ENCODE measurements around the gene BBS5.

Gene BBS5

GRCh38 chr2:169476459-169476858 lies 2.8 kb upstream of the BBS5 start:
- Histone ChIP-seq H3K9ac (ENCODE audit: low read length) (no peak overlapping the region), H3K4me3 (ENCODE audit: low read depth, low read length, poor library complexity, severe bottlenecking) (no peak overlapping the region), H3K4me2 (ENCODE audit: low read length) (no peak overlapping the region), H4K20me1 (ENCODE audit: insufficient read depth, low read length) (no peaks in the 10 kb centered on the region), H3K79me2 (ENCODE audit: insufficient read depth, low read length) (no peaks in the 10 kb centered on the region), H3K9me3 (ENCODE audit: low read length) (no peaks in the 10 kb centered on the region), H3F3A (ENCODE audit: insufficient read depth, low read length) (no peaks in the 10 kb centered on the region), H3K27me3 (ENCODE audit: insufficient read depth, low read length) (no peaks in the 10 kb centered on the region), H2AFZ (ENCODE audit: low read length) (no peak overlapping the region), H3K4me1 (ENCODE audit: insufficient read depth, low read length, severe bottlenecking) (peaks cover 12% of the 10 kb centered on the region), H3K27ac (ENCODE audit: low read depth, low read length, poor library complexity, severe bottlenecking) (no peak overlapping the region), H3K36me3 (ENCODE audit: insufficient read depth, low read length) (no peaks in the 10 kb centered on the region), H3K9me2 (ENCODE audit: low read depth, low read length) (no peaks in the 10 kb centered on the region)
- TF ChIP-seq EZH2 (IDR thresholded peaks at IDR 0.05; ENCODE audit: borderline replicate concordance, low read length): no peak
- TF ChIP-seq CTCF (IDR thresholded peaks at IDR 0.05; ENCODE audit: low read length): no peak

GRCh38 chr2:169478339-169478738 lies 955 bp upstream of the BBS5 start:
- no peak for TF ChIP-seq EZH2 (IDR thresholded peaks at IDR 0.05; ENCODE audit: borderline replicate concordance, low read length)
- Histone ChIP-seq H3K4me2 (ENCODE audit: low read length) (no peak overlapping the region), H3K4me3 (ENCODE audit: low read depth, low read length, poor library complexity, severe bottlenecking) (no peak overlapping the region), H3K79me2 (ENCODE audit: insufficient read depth, low read length) (no peaks in the 10 kb centered on the region), H3K9ac (ENCODE audit: low read length) (no peak overlapping the region), H4K20me1 (ENCODE audit: insufficient read depth, low read length) (no peaks in the 10 kb centered on the region), H2AFZ (ENCODE audit: low read length) (no peak overlapping the region), H3K27me3 (ENCODE audit: insufficient read depth, low read length) (no peaks in the 10 kb centered on the region), H3K27ac (ENCODE audit: low read depth, low read length, poor library complexity, severe bottlenecking) (no peak overlapping the region), H3K36me3 (ENCODE audit: insufficient read depth, low read length) (no peaks in the 10 kb centered on the region), H3F3A (ENCODE audit: insufficient read depth, low read length) (no peaks in the 10 kb centered on the region), H3K9me2 (ENCODE audit: low read depth, low read length) (no peaks in the 10 kb centered on the region), H3K9me3 (ENCODE audit: low read length) (no peaks in the 10 kb centered on the region), H3K4me1 (ENCODE audit: insufficient read depth, low read length, severe bottlenecking) (peaks cover 12% of the 10 kb centered on the region)

GRCh38 chr2:169478745-169479256 lies 493 bp upstream of the BBS5 start:
- no peaks in the 10 kb centered on the region for H3K36me3 ChIP-seq (ENCODE audit: insufficient read depth, low read length)
- H3K9me2 ChIP-seq (ENCODE audit: low read depth, low read length): no peaks in the 10 kb centered on the region
- H3F3A ChIP-seq (ENCODE audit: insufficient read depth, low read length): no peaks in the 10 kb centered on the region
- peak overlapping the region; percentile 65 for H3K9ac ChIP-seq (ENCODE audit: low read length)
- peaks cover 12% of the 10 kb centered on the region for H3K4me1 ChIP-seq (ENCODE audit: insufficient read depth, low read length, severe bottlenecking)
- H3K27me3 ChIP-seq (ENCODE audit: insufficient read depth, low read length): no peaks in the 10 kb centered on the region
- no peak overlapping the region for H3K27ac ChIP-seq (ENCODE audit: low read depth, low read length, poor library complexity, severe bottlenecking)
- H2AFZ ChIP-seq (ENCODE audit: low read length): peak overlapping the region; percentile 90; the same call in 1 of the 2 replicates
- TF ChIP-seq CTCF (IDR thresholded peaks at IDR 0.05; ENCODE audit: low read length) (no peak), EZH2 (IDR thresholded peaks at IDR 0.05; ENCODE audit: borderline replicate concordance, low read length) (no peak)
- H3K79me2 ChIP-seq (ENCODE audit: insufficient read depth, low read length): no peaks in the 10 kb centered on the region
- no peaks in the 10 kb centered on the region for H3K9me3 ChIP-seq (ENCODE audit: low read length)
- H3K4me3 ChIP-seq (ENCODE audit: low read depth, low read length, poor library complexity, severe bottlenecking): peak overlapping the region; percentile 75
- no peaks in the 10 kb centered on the region for H4K20me1 ChIP-seq (ENCODE audit: insufficient read depth, low read length)
- H3K4me2 ChIP-seq (ENCODE audit: low read length): peak overlapping the region; percentile 94

GRCh38 chr2:169480079-169480465 lies 778 bp downstream of the BBS5 start:
- no peaks in the 10 kb centered on the region for H3F3A ChIP-seq (ENCODE audit: insufficient read depth, low read length)
- H2AFZ ChIP-seq (ENCODE audit: low read length): peak overlapping the region; percentile 26; the same call in 1 of the 2 replicates
- H3K79me2 ChIP-seq (ENCODE audit: insufficient read depth, low read length): no peaks in the 10 kb centered on the region
- H3K4me3 ChIP-seq (ENCODE audit: low read depth, low read length, poor library complexity, severe bottlenecking): peak overlapping the region; percentile 75
- H3K27ac ChIP-seq (ENCODE audit: low read depth, low read length, poor library complexity, severe bottlenecking): no peak overlapping the region
- H3K27me3 ChIP-seq (ENCODE audit: insufficient read depth, low read length): no peaks in the 10 kb centered on the region
- peaks cover 12% of the 10 kb centered on the region for H3K4me1 ChIP-seq (ENCODE audit: insufficient read depth, low read length, severe bottlenecking)
- no peaks in the 10 kb centered on the region for H3K9me3 ChIP-seq (ENCODE audit: low read length)
- no peaks in the 10 kb centered on the region for H3K9me2 ChIP-seq (ENCODE audit: low read depth, low read length)
- H3K36me3 ChIP-seq (ENCODE audit: insufficient read depth, low read length): no peaks in the 10 kb centered on the region
- TF ChIP-seq EZH2 (IDR thresholded peaks at IDR 0.05; ENCODE audit: borderline replicate concordance, low read length): no peak
- TF ChIP-seq CTCF (IDR thresholded peaks at IDR 0.05; ENCODE audit: low read length): no peak
- H3K9ac ChIP-seq (ENCODE audit: low read length): peak overlapping the region; percentile 65
- H3K4me2 ChIP-seq (ENCODE audit: low read length): peak overlapping the region; percentile 94
- H4K20me1 ChIP-seq (ENCODE audit: insufficient read depth, low read length): no peaks in the 10 kb centered on the region

All from OCI-LY1 (cell line).